ENCODE data around the gene SPRY4.
"Not testable (repeated sequence)": the region's sequence is repeated elsewhere in the genome, so short reads cannot be mapped to it uniquely, and the experiment has no call there.

- TF ChIP-seq EZH2 (IDR thresholded peaks at IDR 0.05); POLR2AphosphoS5 (IDR thresholded peaks at IDR 0.05; ENCODE audit: borderline replicate concordance, low read depth, low read length); FOXP2 (optimal IDR thresholded peaks at IDR 0.05; ENCODE audit: control extremely low read depth, extremely low read length, insufficient read depth): not testable (repeated sequence)
Measured at GRCh38 chr5:142362193-142362592, 37.4 kb upstream of the SPRY4 start.

All from SK-N-MC (cell line).